ENCODE results near the gene ICA1.
"Not testable (repeated sequence)": the region's sequence is repeated elsewhere in the genome, so short reads cannot be mapped to it uniquely, and the experiment has no call there.

ICA1 gene

DNA sequence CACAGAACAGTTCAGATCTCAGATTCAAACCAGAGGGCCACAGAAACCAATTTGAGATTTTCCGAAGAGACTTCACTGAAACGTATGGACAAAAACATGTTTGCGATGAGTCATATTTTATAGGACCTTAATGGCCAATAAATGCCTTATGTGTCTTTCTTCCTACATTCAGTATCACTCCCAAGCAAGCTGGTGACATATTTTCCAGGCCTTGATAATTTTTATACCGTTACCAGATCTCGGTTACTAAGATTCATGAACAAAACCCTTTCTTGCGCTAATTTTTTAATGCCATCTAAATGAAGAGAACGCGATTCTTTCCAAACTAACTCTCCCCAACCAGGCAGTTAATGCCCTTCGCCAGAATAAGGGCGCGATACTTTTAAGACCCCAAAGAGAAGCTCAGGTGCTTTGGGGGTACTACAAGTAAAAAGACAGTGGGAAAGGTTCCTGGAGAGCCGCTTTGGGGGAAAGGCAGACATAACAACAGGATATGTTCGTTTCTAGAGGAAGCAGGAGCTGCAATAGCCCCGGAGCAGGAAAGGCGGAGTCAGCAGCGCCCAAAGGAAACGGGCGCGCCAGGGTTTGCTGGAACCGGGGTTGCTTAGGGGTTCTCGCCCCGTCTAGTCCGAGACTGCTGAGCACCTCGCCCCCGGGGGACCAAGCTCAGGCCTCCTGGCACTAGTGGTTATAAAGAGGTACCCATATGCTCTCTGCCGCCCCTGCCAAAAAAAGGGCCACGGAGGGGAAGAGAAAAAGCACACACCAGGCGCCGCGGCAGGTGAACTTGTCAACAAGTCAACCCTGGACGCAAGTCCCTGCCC, 884 bp downstream of the ICA1 start:
- peak in 1 of 2 experiments; percentile 17 for DNase-seq

DNA sequence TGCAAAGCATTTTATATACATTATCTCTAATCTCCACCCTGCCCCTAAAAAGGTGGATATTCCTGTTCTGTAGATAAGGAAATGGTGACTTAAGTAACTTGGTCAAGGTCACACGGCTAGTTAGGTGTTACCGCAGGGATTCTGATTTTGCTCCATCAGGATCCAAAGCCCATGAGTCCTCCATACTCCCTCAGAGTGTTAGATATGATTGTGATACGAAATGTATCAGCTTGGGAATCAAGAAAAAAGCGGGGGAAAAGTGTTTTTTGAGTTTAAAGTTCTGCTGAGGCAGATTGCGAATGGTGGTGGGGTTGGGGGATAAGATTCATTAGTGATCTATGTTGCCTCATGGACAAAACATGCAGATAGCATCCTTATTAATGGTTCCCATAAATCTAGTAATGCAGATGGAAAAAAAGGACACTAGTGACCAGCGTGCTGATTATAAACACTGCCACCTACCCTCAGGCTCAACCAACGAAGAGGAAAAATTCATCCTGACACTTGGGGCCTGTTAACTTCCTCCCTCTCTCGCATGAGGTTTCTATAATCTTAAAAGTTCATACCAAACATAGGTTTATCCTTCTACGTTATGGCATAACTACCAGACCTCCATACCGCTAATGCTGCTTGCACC, 2.3 kb downstream of the ICA1 start:
- DNase-seq, result no peak

DNA sequence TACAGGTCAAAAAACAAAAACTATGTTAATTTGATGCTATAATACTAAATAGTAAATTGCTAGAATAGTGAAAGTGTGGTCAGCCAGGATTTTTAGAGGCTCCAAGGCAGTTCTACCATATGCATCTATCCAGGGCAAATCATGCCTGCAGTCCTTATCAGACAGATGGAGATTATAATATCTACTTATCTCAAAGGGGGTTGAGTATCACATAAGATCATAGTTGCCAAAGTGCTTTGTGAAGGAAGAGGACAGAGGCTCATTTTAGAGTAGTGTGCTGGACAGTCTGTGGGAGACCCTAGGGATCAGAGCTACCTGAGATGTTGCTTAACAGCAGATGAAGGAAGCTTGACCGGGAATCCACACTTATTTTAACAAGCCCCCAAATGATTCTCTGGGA, 3.2 kb downstream of the ICA1 start:
- DNase-seq, result no peak

DNA sequence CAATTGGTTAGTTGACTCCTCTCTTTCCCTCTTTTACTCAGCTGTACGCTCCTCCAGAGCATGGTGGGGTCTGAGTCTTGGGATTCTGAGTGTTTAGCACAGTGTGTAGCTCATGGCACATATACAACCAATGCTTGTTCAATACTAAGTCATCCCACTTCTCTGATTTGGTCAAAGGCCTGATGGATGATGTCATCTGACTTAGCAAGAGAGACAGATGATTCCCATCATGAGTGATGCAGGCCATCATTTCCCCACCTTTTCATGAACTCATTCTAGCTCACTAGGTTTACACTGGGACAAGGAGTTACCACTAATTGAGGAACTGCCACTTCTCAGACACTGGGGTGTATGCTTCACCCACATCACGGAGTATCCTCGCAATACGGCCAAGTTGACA, 3.8 kb downstream of the ICA1 start:
- no peak for DNase-seq

DNA sequence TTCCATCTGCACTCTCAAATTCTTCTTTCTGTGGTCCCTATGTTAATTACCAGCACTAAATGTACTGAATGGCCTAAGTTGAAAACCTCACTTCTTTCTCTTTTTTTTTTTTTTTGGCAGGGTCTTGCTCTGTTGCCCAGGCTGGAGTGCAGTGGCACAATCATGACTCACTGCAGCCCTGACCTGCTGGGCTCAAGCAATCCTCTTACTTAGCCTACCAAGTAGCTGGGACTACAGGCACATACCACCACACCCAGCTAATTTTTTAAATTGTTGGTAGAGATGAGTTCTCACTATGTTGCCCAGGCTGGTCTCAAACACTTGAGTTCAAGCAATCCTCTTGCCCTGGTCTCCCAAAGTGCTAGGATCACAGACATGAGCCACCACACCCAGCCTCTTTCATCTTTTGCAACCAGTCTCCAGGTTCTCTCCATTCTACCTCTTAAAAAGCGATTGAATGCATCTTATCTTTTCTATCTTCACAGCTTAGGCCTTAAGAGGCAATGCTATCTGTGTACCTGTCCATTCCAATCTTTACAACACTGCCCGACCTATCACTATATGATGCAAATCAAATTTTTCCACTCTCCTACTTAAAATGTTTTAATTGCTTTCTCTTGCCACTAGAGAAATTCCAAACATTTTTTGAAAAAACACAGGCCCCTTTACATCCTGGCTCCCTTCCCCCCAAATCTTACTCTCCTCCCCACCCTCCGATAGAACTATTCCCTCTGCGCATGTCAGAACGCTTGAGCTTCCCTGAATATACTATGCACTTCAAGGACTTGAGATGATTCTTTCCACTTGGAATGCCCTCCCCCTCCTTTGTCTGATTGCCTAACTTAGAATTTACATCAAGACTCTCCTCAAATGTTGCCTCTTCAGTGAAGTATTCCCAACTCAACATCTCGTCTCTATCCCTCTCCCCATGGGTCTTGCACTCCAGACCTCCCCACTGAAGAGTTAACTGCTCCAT, 6.0 kb downstream of the ICA1 start:
- no peak for DNase-seq

DNA sequence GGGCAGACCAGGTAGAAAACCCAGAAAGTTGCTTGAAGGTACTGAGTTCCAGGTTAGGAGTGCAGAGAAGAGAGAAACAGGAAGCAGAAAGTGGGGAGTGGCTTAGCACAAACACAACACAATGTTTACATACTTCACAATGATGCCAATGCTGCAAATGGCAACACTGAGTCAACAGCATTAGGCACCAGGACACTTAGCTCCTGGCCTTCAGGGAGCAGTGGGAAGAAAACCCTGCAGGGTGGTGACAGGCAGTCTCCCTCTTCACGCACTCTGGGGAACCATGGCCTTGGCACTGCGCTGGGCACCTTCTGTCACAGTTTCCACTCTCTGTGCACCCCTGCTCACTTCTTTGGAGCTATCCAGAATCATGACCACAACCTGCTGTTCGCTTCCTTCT, 7.3 kb downstream of the ICA1 start:
- no peak for DNase-seq

DNA sequence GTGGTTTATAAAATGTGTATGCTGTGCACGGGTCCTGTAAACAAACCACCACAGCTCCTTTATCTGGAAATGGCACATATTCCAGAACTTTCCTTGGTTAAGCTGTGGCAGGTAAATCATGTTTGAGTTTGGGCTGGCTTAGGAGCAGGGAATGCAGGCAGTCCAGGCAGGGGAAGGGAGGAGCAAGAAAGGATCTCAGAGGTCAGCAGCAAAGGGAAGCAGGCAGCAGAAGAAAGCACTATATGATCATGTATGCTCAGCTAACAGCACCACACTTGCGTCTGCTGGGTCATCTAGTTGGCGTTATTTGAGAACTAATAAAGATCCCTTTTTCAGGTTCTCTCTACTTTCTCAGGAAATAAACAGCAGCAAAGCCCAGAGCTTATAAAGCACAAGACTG, 7.8 kb downstream of the ICA1 start:
- no peak for DNase-seq

DNA sequence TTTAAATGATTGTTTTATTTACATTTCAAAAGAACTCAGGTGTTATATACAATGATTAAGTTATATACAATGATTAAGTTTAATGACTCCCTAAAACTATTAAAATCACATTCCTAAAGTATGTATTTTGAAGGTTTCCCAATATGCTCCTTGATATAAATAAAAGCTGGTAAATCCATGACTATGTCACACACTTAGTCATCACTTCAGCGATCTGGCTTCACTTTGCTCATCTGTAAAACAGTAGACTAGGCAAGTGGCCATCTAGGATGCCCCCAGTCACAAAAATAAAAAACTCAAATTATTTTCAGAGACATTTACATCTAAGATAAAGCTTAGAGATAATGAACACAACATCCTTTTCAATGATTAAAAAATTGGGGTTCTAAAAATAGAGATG, 10.8 kb downstream of the ICA1 start:
- no peak for DNase-seq

DNA sequence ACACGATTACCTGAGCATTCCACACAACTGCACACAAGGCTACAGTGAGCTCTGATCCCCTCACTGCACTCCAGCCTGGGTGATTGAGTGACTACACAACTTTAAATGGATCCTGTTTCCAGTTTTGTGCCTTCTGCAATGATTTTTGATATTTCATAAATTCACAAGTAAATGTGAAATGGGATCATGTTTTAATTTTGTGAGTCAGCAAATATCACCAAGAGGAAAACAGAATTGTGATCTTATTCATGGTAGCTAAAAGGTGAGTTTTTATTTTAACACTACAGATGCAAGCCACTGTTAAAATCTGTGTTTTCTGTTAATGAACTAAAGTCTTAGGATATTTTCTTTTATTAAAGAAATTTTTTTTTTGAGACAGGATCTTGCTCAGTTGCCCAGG, 11.4 kb downstream of the ICA1 start:
- no peak for DNase-seq

DNA sequence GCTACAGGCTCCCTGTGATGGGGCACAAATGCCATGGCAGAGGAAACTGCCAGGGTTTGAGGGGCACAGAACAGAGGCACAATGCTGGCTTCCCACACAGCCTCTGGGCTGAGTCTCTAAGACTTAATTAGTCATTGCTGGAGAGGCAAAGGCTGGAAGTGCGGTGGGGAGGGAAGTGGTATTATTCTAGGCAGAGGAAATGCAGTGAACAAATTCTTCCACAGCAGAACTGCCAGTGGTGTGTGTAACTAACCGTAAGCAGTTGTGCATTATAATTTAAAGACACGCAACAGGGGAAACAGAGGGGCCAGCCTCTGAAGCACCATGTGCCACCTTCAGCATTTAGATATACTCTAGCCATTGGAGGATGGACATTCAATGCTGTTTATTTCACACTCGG, 12.8 kb downstream of the ICA1 start:
- DNase-seq, result no peak

DNA sequence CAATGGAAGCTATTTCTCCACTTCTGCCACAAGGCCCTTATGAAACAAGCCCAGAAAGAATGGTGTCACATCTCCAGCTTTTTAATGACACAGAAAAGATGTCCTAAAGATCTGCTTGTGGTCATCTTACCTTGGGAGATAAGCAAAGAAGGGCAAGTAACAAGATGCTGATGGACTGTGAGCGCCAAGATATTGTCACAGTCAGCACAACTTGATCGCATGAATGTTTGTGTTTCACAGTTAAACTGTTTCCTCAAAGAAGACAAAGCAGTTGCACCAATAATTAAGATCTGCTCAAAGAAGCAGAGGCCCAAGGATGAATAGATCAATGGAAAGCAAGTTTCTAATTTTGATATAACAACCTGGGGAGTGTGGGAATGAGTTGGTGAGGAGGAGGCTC, 15.9 kb downstream of the ICA1 start:
- DNase-seq, result no peak

DNA sequence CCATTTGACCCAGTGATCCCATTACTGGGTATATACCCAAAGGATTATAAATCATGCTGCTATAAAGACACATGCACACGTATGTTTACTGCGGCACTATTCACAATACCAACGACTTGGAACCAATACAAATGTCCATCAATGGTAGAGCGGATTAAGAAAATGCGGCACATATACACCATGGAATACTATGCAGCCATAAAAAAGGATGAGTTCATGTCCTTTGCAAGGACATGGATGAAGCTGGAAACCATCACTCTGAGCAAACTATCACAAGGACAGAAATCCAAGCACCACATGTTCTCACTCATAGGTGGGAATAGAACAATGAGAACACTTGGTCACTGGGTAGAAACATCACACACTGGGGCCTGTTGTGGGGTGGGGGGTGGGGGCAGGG, 16.9 kb downstream of the ICA1 start:
- not testable (repeated sequence) for DNase-seq

DNA sequence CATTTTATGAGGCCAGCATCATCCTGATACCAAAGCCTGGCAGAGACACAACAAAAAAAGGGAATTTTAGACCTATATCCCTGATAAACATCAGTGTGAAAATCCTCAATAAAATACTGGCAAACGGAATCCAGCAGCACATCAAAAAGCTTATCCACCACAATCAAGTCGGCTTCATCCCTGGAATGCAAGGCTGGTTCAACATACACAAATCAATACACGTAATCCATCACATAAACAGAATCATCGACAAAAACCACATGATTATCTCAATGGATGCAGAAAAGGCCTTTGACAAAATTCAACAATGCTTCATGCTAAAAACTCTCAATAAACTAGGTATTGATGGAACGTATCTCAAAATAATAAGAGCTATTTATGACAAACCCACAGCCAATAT, 18.9 kb downstream of the ICA1 start:
- not testable (repeated sequence) for DNase-seq

DNA sequence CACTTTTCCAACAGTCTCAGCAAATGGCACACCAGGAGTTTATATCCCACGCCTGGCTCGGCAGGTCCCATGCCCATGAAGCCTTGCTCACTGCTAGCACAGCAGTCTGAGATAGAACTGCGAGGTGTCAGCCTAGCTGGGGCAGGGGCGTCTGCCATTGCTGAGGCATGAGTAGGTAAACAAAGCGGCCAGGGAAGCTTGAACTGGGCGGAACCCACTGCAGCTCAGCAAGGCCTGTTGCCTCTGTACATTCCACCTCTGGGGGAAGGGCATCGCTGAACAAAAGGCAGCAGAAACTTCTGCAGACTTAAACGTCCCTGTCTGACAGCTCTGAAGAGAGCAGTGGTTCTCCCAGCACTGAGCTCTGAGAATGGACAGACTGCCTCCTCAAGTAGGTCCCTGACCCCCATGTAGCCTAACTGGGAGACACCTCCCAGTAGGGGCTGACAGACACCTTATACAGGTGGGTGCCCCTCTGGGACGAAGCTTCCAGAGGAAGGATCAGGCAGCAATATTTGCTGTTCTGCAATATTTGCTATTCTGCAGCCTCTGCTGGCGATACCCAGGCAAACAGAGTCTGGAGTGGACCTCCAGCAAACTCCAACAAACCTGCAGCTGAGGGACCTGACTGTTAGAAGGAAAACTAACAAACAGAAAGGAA, 22.1 kb downstream of the ICA1 start:
- DNase-seq, result not testable (repeated sequence)

DNA sequence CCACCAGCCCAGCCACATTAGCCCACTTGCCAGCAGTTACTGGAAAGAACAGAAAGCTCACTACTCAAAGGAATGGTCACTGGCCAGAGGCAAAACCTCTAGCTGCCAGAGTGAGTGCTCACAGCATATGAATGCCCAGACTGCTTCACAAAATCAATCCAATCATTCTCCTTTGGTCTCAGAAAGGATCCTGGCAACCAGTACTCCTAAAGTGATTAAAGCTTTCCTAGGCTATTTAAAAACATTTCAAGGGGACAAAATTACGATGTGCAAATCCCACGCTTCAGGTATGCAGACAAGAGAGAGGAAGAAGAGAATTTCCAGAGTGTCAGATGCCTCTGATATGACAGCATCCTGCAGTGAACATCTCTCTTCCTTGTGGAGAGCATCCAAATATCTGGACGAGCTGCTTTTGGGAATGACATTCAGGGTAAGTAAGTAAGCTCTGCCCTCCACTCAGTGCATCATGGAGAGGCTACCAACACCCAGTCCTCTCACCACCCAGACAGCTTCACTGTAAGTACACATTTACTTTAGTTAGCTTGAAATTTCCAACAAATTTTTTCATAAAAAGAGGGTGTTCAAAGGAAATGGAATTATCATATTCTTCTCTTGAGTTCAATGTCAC, 25.1 kb downstream of the ICA1 start:
- DNase-seq, result no peak

DNA sequence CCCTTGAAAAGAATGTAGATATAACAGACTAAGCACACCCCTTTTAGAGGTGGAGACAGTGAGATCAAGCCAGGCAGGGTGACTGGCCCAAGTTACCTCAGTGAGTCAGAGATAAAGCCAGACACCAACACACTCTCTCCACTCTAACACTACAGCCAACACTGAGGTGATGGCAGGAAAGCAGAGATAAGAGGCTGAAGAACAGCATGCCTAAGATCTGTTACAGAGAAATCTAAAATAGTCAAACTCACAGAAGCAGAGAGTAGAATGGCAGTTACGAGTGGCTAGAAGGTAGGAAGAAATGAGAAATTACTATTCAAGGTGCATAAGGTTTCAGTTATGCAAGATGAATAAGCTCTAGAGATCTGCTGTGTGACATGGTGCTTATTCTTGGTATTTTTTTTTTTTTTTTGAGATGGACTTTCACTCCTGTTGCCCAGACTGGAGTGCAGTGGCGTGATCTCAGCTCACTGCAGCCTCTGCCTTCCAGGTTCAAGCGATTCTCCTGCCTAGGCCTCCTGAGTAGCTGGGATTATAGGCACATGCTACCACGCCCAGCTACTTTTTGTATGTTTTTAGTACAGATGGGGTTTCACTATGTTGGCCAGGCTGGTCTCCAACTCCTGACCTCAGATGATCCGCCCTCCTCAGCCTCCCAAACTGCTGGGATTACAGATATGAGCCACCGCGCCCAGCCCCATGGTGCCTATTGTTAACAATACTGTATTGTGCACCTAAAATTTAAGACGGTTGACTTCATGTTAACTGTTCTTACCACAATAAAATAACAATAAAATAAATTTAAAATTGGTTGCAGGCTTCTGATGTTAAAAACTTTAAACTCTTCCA, 28.7 kb downstream of the ICA1 start:
- no peak for DNase-seq

DNA sequence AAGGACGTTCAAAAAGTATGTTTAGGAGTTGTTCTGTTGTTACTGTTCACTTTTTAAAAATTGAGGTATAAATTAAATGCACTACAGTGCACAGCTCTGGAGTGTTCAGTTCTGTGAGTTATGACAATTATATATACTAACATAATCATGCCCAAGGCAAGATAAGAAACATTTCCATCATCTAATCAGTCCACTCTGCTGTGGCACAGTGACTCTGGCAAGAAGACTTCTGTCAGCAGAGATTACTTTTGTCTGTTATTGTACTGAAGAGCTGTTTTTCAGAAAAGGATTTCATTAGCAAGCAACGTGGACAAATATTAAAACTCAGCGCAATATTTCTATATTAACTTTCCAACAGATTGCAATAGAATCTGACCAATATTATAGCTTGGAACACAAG, 32.0 kb downstream of the ICA1 start:
- DNase-seq, result no peak

DNA sequence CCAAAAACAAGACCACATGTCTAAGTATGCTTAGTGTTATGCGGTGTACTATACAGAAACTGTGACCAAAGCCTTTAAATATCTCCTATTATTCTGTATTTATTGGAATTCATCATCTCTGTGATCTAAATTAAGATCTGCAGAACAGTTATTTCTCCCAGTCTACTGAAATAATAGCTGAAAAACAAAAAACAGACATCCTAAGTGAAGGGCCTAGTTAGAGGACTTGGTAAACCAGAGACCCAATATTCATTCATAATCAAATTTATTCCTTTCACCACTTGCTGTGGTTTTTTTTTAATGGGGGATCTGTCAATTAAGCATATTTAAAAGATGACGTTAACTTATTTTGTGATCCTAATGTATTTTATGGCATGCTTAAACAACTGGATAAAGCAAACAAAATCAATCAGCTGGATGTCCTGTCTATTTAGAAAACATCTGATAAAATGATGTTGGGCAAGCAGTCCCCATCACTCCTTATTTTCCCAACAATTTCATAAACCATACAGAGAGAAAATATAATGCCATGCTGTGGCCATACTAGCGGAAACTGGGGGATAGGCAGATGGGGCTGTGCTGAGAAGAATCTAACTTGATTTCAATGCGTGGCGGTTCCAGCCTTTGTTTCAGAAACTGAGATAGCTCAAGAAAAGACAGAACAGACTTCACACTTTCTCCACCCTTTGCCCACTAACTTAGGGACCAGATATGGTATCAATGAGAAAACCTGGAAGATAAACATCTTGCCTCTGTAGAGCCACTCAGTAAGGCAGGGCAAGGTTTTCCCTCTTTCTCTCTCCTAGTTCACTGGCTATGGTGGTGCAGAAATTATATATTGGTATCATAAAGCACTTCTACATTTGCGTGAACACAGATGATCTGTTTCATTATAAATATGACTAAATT, 32.9 kb downstream of the ICA1 start:
- no peak for DNase-seq

DNA sequence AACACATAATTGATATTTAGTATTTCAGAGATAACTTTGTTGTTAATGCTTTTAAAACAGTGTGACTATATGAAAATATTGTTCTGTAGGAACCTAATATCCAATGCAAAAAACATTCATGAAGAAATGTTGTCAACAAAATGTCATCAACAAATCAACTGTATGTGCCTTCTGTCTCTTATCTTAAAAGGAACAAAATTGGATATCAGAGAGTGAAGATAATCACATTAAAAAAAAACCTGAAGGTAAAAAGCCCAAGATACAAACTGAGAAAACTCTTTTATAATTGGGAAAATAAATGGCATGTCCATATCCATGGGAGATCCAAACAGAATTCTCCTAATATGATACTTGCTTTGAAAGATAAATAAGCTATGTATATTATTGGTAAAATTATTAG, 33.9 kb downstream of the ICA1 start:
- DNase-seq, result no peak

DNA sequence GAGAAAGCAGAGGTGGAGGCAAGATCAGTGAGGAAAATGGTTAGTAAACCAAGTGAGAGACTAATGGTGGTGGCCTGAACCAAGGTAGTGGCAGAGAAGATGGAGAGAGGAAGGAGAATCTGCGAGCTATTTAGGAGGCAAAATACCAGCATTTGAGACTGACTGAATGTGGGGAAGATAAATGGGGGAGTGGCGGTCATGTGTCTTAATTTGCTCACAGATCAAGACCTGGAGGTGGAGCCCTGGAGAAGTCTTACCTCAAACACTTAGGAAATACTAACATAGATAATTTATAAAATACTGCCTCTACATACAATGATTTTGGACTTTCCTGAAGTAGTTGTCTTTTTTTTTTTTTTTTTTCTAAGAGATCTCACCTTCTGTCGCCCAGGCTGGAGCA, 34.7 kb downstream of the ICA1 start:
- DNase-seq, result no peak
